Measurements from ENCODE around the gene KIAA1217. TPM values are rescaled to one million over a fixed set of nuclear protein-coding genes. Genes with fewer than 3 reads are reported as not detected.

KIAA1217 gene
- total RNA-seq, 1 experiment from 2014 or later: 18.6 TPM

DNA sequence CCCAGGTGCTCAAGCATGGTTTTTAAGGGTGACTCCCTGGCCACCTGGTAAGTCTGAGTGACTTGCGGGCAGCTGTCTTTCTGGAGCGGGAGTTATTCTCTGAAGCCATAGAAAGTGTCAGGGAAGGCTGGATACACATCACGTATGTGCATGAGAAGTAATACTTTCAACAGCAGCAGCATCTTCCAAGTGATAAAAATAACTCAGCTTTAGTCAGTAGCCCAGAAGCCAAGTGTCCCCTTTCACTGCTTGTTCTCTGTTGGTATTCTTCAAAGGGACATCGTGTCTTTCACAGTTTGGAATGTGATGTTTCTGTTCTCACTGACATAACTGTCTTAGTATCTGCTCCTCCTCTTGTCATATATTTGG, 97.6 kb downstream of the KIAA1217 start:
- peaks cover 21% of the 10 kb centered on the region in 2 experiments for H3K4me1 Mint-ChIP-seq

More for the DNA sequence above, 97.6 kb downstream of the KIAA1217 start:
- H3K36me3 Mint-ChIP-seq (ENCODE audit: insufficient read depth in 1 of 3, low read depth in 3 of 3): peaks cover 0 to 1% (median 0%) of the 10 kb centered on the region in 3 experiments; a peak in 2 of 7 replicates
- Histone ChIP-seq H2BK20ac (ENCODE audit: low read depth, low read length, poor library complexity, severe bottlenecking) (no peak overlapping the region), H3K56ac (ENCODE audit: insufficient read length, low read depth, low read length) (no peak overlapping the region), H3K23ac (ENCODE audit: insufficient read length, low read depth, low read length) (no peak overlapping the region), H3K4me1 (ENCODE audit: insufficient read depth, low read length) (no peaks in the 10 kb centered on the region), H3K27me3 (ENCODE audit: insufficient read depth, low read length) (no peaks in the 10 kb centered on the region), H2AK5ac (ENCODE audit: insufficient read length, low read length) (no peak overlapping the region), H3K4ac (ENCODE audit: low read depth, low read length) (no peak overlapping the region), H2BK12ac (ENCODE audit: insufficient read length, low read depth, low read length) (no peak overlapping the region), H3K9ac (ENCODE audit: extremely low read depth, insufficient read length, low read length) (no peak overlapping the region), H4K20me1 (ENCODE audit: control insufficient read depth, insufficient read depth, insufficient read length) (no peaks in the 10 kb centered on the region), H3K18ac (ENCODE audit: insufficient read length, low read depth, low read length) (no peak overlapping the region), H3K79me2 (ENCODE audit: insufficient read depth, low read length) (no peaks in the 10 kb centered on the region), H4K91ac (ENCODE audit: insufficient read length, low read depth, low read length) (no peak overlapping the region), H3K4me2 (ENCODE audit: insufficient read depth, insufficient read length, low read length) (no peak overlapping the region), H3K14ac (ENCODE audit: insufficient read depth, low read length) (no peak overlapping the region), H3T11ph (ENCODE audit: low read length) (no peak overlapping the region), H2BK15ac (ENCODE audit: low read depth, low read length) (no peak overlapping the region), H3K23me2 (ENCODE audit: insufficient read length, low read depth, low read length, poor library complexity, severe bottlenecking) (no peaks in the 10 kb centered on the region), H3K27ac (ENCODE audit: insufficient read length, low read depth, low read length) (no peak overlapping the region), H2BK120ac (ENCODE audit: low read depth, low read length, poor library complexity, severe bottlenecking) (no peak overlapping the region), H2AFZ (ENCODE audit: low read length) (no peak overlapping the region), H2BK5ac (ENCODE audit: insufficient read length, low read length) (no peak overlapping the region), H3K9me3 (ENCODE audit: control insufficient read depth, low read depth, low read length) (no peaks in the 10 kb centered on the region), H4K5ac (ENCODE audit: insufficient read length, low read depth, low read length) (no peak overlapping the region), H4K8ac (replicated peaks; ENCODE audit: insufficient read length, low read depth, low read length) (no peak overlapping the region), H3K79me1 (ENCODE audit: insufficient read depth, low read depth, low read length, poor library complexity, severe bottlenecking) (no peaks in the 10 kb centered on the region)
- DNase-seq: no peak
- H3K4me3 Mint-ChIP-seq: no peak overlapping the region
- H3K27me3 Mint-ChIP-seq (ENCODE audit: low read depth): no peaks in the 10 kb centered on the region
- WGBS (ENCODE audit: extremely low coverage, insufficient read length, low lambda C conversion rate): no CpG with 5 or more reads among the region's 4 CpGs
- H3K9me3 Mint-ChIP-seq: no peaks in the 10 kb centered on the region; a peak in 1 of 5 replicates
- H3K27ac Mint-ChIP-seq: no peak overlapping the region
- TF ChIP-seq, protein P1, sequence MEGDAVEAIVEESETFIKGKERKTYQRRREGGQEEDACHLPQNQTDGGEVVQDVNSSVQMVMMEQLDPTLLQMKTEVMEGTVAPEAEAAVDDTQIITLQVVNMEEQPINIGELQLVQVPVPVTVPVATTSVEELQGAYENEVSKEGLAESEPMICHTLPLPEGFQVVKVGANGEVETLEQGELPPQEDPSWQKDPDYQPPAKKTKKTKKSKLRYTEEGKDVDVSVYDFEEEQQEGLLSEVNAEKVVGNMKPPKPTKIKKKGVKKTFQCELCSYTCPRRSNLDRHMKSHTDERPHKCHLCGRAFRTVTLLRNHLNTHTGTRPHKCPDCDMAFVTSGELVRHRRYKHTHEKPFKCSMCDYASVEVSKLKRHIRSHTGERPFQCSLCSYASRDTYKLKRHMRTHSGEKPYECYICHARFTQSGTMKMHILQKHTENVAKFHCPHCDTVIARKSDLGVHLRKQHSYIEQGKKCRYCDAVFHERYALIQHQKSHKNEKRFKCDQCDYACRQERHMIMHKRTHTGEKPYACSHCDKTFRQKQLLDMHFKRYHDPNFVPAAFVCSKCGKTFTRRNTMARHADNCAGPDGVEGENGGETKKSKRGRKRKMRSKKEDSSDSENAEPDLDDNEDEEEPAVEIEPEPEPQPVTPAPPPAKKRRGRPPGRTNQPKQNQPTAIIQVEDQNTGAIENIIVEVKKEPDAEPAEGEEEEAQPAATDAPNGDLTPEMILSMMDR (conservative IDR thresholded peaks at IDR 0.05): no peak

Data from H9 (cell line).